HFFc6 (cell line): Measurements from ENCODE around the gene REM1. TPM values are rescaled to one million over a fixed set of nuclear protein-coding genes. Genes with fewer than 3 reads are reported as not detected.
A peak's percentile ranks its signal among the peaks of the same experiment; 100 is the strongest.
"Not testable (repeated sequence)": the region's sequence is repeated elsewhere in the genome, so short reads cannot be mapped to it uniquely, and the experiment has no call there.

Experiments used
- DNase-seq: peaks from one replicate; pipeline ENCODE4 v3.0.0-alpha.2; 2018
- H3K27ac Mint-ChIP-seq: 2 replicates; pipeline ENCODE4 v1.8.0; 2020; ENCODE audit warnings: mild to moderate bottlenecking, mixed read lengths
- H3K27me3 Mint-ChIP-seq: 2 replicates; pipeline ENCODE4 v1.8.0; 2021; ENCODE audit warnings: mild to moderate bottlenecking, moderate library complexity, mixed read lengths; ENCODE audit not compliant: insufficient read depth
- H3K36me3 Mint-ChIP-seq: 2 replicates; pipeline ENCODE4 v1.8.0; 2021; ENCODE audit warnings: low read depth, mixed read lengths
- H3K4me1 Mint-ChIP-seq: 2 replicates; pipeline ENCODE4 v1.8.0; 2020; ENCODE audit warnings: low read depth, mixed read lengths
- H3K4me3 Mint-ChIP-seq: 2 replicates; pipeline ENCODE4 v1.8.0; 2020; ENCODE audit warnings: mild to moderate bottlenecking, moderate library complexity, mixed read lengths
- H3K9me3 Mint-ChIP-seq: 2 replicates; pipeline ENCODE4 v1.8.0; 2020; ENCODE audit warnings: mild to moderate bottlenecking, mixed read lengths
- CTCF ChIP-seq: fragments of 200-600 bp; sonication (generic); IDR thresholded peaks from 2 replicates; pipeline ENCODE4 v1.5.0; 2021; ENCODE audit warnings: antibody characterized with exemption, mild to moderate bottlenecking
- total RNA-seq, 6 experiments: library from RNA; stranded (reverse); fragmentation: NEBNext Ultra II Directional; extraction: Animal tissue kit (Norgen Biotek cat#: 25700); gene quantifications; 2 replicates in 1 of 6; 3 replicates in 5 of 6; pipeline ENCODE4 v1.2.3, GENCODE V29; 2021

Gene REM1
- total RNA-seq, 6 experiments from 2014 or later: not detected

- H3K36me3 Mint-ChIP-seq: no peaks in the 10 kb centered on the region
- no peak overlapping the region for H3K4me3 Mint-ChIP-seq
- H3K27me3 Mint-ChIP-seq: peaks cover 13% of the 10 kb centered on the region; the same call in 1 of the 2 replicates
- DNase-seq: no peak
- no peak for TF ChIP-seq CTCF
- no peaks in the 10 kb centered on the region for H3K9me3 Mint-ChIP-seq
- H3K4me1 Mint-ChIP-seq: no peaks in the 10 kb centered on the region
- H3K27ac Mint-ChIP-seq: no peak overlapping the region
Measured at GRCh38 chr20:31446084-31446819, 28.8 kb upstream of the REM1 start.

- Mint-ChIP-seq H3K9me3 (no peaks in the 10 kb centered on the region), H3K27me3 (peaks cover 8% of the 10 kb centered on the region), H3K27ac (no peak overlapping the region), H3K4me1 (peaks cover 5% of the 10 kb centered on the region), H3K36me3 (no peaks in the 10 kb centered on the region), H3K4me3 (no peak overlapping the region)
- no peak for TF ChIP-seq CTCF
- no peak for DNase-seq
Measured at GRCh38 chr20:31449511-31450414, 25.3 kb upstream of the REM1 start.

GRCh38 chr20:31452575-31452974, 22.5 kb upstream of the REM1 start:
- Mint-ChIP-seq H3K4me3 (no peak overlapping the region), H3K4me1 (peaks cover 5% of the 10 kb centered on the region), H3K27ac (no peak overlapping the region), H3K9me3 (no peaks in the 10 kb centered on the region), H3K27me3 (peaks cover 8% of the 10 kb centered on the region), H3K36me3 (no peaks in the 10 kb centered on the region)
- TF ChIP-seq CTCF: no peak
- peak; percentile 4 for DNase-seq

GRCh38 chr20:31454361-31454760, 20.7 kb upstream of the REM1 start:
- peaks cover 5% of the 10 kb centered on the region for H3K4me1 Mint-ChIP-seq
- peaks cover 5% of the 10 kb centered on the region for H3K27me3 Mint-ChIP-seq
- H3K9me3 Mint-ChIP-seq: no peaks in the 10 kb centered on the region
- no peak overlapping the region for H3K4me3 Mint-ChIP-seq
- TF ChIP-seq CTCF: no peak
- H3K27ac Mint-ChIP-seq: no peak overlapping the region
- no peak for DNase-seq
- H3K36me3 Mint-ChIP-seq: no peaks in the 10 kb centered on the region

- not testable (repeated sequence) for H3K4me3 Mint-ChIP-seq, H3K4me1 Mint-ChIP-seq, H3K9me3 Mint-ChIP-seq, DNase-seq, H3K36me3 Mint-ChIP-seq, H3K27ac Mint-ChIP-seq
- H3K27me3 Mint-ChIP-seq: peaks cover 22% of the 10 kb centered on the region
Measured at GRCh38 chr20:31470946-31471345, 4.1 kb upstream of the REM1 start.
